Neural cell (in vitro differentiated cells): Measurements from ENCODE around the gene FBP1. TPM values are rescaled to one million over a fixed set of nuclear protein-coding genes. Genes with fewer than 3 reads are reported as not detected.

Experiments
- EZH2 ChIP-seq: fragments of 200-600, 300-800 bp; shearing (Covaris generic), sonication (generic); IDR thresholded peaks from 2 replicates; pipeline ENCODE4 v1.6.1; 2014; ENCODE audit warnings: antibody characterized with exemption, low read length, borderline replicate concordance, mild to moderate bottlenecking; ENCODE audit not compliant: insufficient read depth, poor library complexity, severe bottlenecking
- polyA plus RNA-seq: library from polyadenylated mRNA; depleted of rRNA; stranded (reverse); fragments of >200 nt; gene quantifications from 2 replicates; pipeline ENCODE4 v1.2.3, GENCODE V29; 2014

The FBP1 gene
- polyA plus RNA-seq, 1 donor from 2014 or later = not detected

- no peak for TF ChIP-seq EZH2
Observed at GRCh38 chr9:94554078-94554438, 85.3 kb downstream of the FBP1 start (continued).

Other genes starting within 250 kb of the FBP1 start
- gene PCAT7, start 84.4 kb downstream of the FBP1 start, polyA plus RNA-seq = 7.7 and 10.8 TPM in 2 replicates
- not detected in 2 replicates for gene FBP2, start 45.7 kb downstream of the FBP1 start, polyA plus RNA-seq
- 3.6 and 10.0 TPM in 2 replicates for gene AOPEP, start 87.2 kb upstream of the FBP1 start, polyA plus RNA-seq